Panc1 (cell line): Measurements from ENCODE around the gene TADA2B. TPM values are rescaled to one million over a fixed set of nuclear protein-coding genes. Genes with fewer than 3 reads are reported as not detected.

Experiments used
- ATAC-seq: fragments of 200-7000 bp; cut with Tn5 transposase; 2 replicates; pipeline ENCODE4 v1.9.1; 2020; ENCODE audit warnings: mild to moderate bottlenecking, moderate library complexity
- BruUV-seq: library from RNA; stranded (reverse); fragments of 400-500 nt; replicated peaks from 2 replicates; lab custom pipeline; 2021; lab: Mats Ljungman, UMichigan
- CTCF ChIA-PET: fragments of 300-600 bp; sonication (Branson Sonifier 250); formaldehyde crosslinking; loops from one replicate; lab custom pipeline; 2022; ENCODE audit warnings: antibody characterized with exemption; lab: Charles Lee
- POLR2A ChIA-PET: fragments of 300-600 bp; sonication (Branson Sonifier 250); formaldehyde crosslinking; loops from one replicate; lab custom pipeline; 2022; ENCODE audit warnings: antibody characterized with exemption; lab: Charles Lee
- DNase-seq: peaks from one replicate; pipeline ENCODE4 v3.0.0-alpha.2; 2010; ENCODE audit warnings: low read depth, low spot score
- H3K27ac ChIP-seq: 2 replicates; pipeline ENCODE4 v1.5.1; 2011; ENCODE audit warnings: mild to moderate bottlenecking, low read length, inconsistent platforms
- H3K27me3 ChIP-seq: fragments of 200-500 bp; sonication (Bioruptor generic); 2 replicates; pipeline ENCODE4 v1.6.0; 2014; ENCODE audit warnings: low read length, inconsistent platforms; ENCODE audit not compliant: control insufficient read depth, insufficient read depth
- H3K36me3 ChIP-seq: fragments of 200-500 bp; sonication (Bioruptor generic); 2 replicates; pipeline ENCODE4 v1.5.1; 2014; ENCODE audit warnings: inconsistent platforms, mild to moderate bottlenecking, low read length, moderate library complexity; ENCODE audit not compliant: control insufficient read depth, insufficient read depth
- H3K4me1 ChIP-seq: 2 replicates; pipeline ENCODE4 v1.5.1; 2011; ENCODE audit warnings: inconsistent platforms, mild to moderate bottlenecking, low read length, moderate library complexity; ENCODE audit not compliant: control insufficient read depth, insufficient read depth
- H3K4me3 ChIP-seq, 2 experiments: 2 replicates each; pipeline ENCODE4 v1.5.1; 2011 to 2012; ENCODE audit warnings: low read depth in 2 of 2, low read length in 2 of 2, mild to moderate bottlenecking in 2 of 2, inconsistent platforms in 1 of 2, moderate library complexity in 1 of 2
- H3K9me3 ChIP-seq: fragments of 200-500 bp; sonication (Bioruptor generic); 2 replicates; pipeline ENCODE4 v1.5.1; 2014; ENCODE audit warnings: low read depth, mild to moderate bottlenecking, inconsistent platforms, low read length, moderate library complexity; ENCODE audit not compliant: control insufficient read depth, insufficient read depth
- CTCF ChIP-seq: fragments of 450-650 bp; IDR thresholded peaks from 2 replicates; pipeline ENCODE4 v1.5.1; 2017; ENCODE audit warnings: mild to moderate bottlenecking
- POLR2AphosphoS5 ChIP-seq: IDR thresholded peaks from 2 replicates; pipeline ENCODE4 v1.6.1; 2012; ENCODE audit warnings: mild to moderate bottlenecking, low read depth, low read length, moderate library complexity
- SIN3A ChIP-seq: IDR thresholded peaks from 2 replicates; pipeline ENCODE4 v1.6.1; 2012; ENCODE audit warnings: low read depth, mild to moderate bottlenecking, low read length, moderate library complexity, borderline replicate concordance; ENCODE audit not compliant: insufficient read depth
- TCF7L2 ChIP-seq: IDR thresholded peaks from 2 replicates; pipeline ENCODE4 v1.6.1; 2011; ENCODE audit warnings: mild to moderate bottlenecking, low read depth, low read length, inconsistent platforms
- in situ Hi-C: cut with HindIII; loops from 2 replicates; pipeline ENCODE4 v1.10.0; 2016; ENCODE audit warnings: low sequenced_read_pairs, low pct_unique_long_range_greater_than_20kb
- intact Hi-C: fragments of 100-400 bp; cut with micrococcal nuclease; formaldehyde crosslinking; loops from one replicate; pipeline ENCODE4 v1.10.0; 2022; ENCODE audit not compliant: unreplicated experiment
- total RNA-seq: library from RNA; stranded (reverse); gene quantifications from one replicate; pipeline ENCODE4 v1.2.1, GENCODE V29; 2021; ENCODE audit not compliant: unreplicated experiment
- TF ChIP-seq, protein P1 (sequence below), 2 experiments: IDR thresholded peaks; 2 replicates each; pipeline ENCODE4 v1.6.1; 2011 to 2012; ENCODE audit warnings: low read depth in 2 of 2, control low read depth in 1 of 2, low read length in 1 of 2, mild to moderate bottlenecking in 1 of 2, moderate library complexity in 1 of 2; ENCODE audit not compliant: insufficient read depth in 1 of 2

The TADA2B gene
- total RNA-seq, 1 experiment from 2014 or later: 17.6 TPM

- H3K9me3 ChIP-seq: no peaks in the 10 kb centered on the region
- H3K36me3 ChIP-seq: no peaks in the 10 kb centered on the region
- no TSS peak for BruUV-seq
- CTCF ChIA-PET: no interaction called here
- H3K27ac ChIP-seq: no peak overlapping the region
- no peaks in the 10 kb centered on the region for H3K27me3 ChIP-seq
- TF ChIP-seq TCF7L2 (no peak), SIN3A (no peak), POLR2AphosphoS5 (no peak), CTCF (no peak)
- TF ChIP-seq, protein P1, sequence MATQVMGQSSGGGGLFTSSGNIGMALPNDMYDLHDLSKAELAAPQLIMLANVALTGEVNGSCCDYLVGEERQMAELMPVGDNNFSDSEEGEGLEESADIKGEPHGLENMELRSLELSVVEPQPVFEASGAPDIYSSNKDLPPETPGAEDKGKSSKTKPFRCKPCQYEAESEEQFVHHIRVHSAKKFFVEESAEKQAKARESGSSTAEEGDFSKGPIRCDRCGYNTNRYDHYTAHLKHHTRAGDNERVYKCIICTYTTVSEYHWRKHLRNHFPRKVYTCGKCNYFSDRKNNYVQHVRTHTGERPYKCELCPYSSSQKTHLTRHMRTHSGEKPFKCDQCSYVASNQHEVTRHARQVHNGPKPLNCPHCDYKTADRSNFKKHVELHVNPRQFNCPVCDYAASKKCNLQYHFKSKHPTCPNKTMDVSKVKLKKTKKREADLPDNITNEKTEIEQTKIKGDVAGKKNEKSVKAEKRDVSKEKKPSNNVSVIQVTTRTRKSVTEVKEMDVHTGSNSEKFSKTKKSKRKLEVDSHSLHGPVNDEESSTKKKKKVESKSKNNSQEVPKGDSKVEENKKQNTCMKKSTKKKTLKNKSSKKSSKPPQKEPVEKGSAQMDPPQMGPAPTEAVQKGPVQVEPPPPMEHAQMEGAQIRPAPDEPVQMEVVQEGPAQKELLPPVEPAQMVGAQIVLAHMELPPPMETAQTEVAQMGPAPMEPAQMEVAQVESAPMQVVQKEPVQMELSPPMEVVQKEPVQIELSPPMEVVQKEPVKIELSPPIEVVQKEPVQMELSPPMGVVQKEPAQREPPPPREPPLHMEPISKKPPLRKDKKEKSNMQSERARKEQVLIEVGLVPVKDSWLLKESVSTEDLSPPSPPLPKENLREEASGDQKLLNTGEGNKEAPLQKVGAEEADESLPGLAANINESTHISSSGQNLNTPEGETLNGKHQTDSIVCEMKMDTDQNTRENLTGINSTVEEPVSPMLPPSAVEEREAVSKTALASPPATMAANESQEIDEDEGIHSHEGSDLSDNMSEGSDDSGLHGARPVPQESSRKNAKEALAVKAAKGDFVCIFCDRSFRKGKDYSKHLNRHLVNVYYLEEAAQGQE (IDR thresholded peaks at IDR 0.05; ENCODE audit: insufficient read depth in 1 of 2, low read depth in 2 of 2, low read length in 1 of 2): no peak
- in situ Hi-C loops (no loop called here), intact Hi-C loops (no loop called here)
- no peak overlapping the region for H3K4me3 ChIP-seq
- POLR2A ChIA-PET: no interaction called here
- DNase-seq (no peak), ATAC-seq (no peak)
- H3K4me1 ChIP-seq: peaks cover 3% of the 10 kb centered on the region; the same call in 1 of the 2 replicates
Observed at GRCh38 chr4:7052923-7053715, 9.9 kb downstream of the TADA2B start.

- no peak overlapping the region for H3K27ac ChIP-seq
- POLR2A ChIA-PET: no interaction called here
- no peak overlapping the region for H3K4me3 ChIP-seq
- CTCF ChIA-PET: no interaction called here
- DNase-seq: no peak
- H3K4me1 ChIP-seq: peaks cover 3% of the 10 kb centered on the region; the same call in 1 of the 2 replicates
- no peak for ATAC-seq
- intact Hi-C loops: no loop called here
- no peaks in the 10 kb centered on the region for H3K9me3 ChIP-seq
- in situ Hi-C loops: no loop called here
- no peaks in the 10 kb centered on the region for H3K27me3 ChIP-seq
- TF ChIP-seq POLR2AphosphoS5 (no peak), SIN3A (no peak), TCF7L2 (no peak), CTCF (no peak)
- TF ChIP-seq, protein P1 (IDR thresholded peaks at IDR 0.05; ENCODE audit: insufficient read depth in 1 of 2, low read depth in 2 of 2, low read length in 1 of 2): no peak
- no TSS peak for BruUV-seq
- peaks cover under 1% of the 10 kb centered on the region; the same call in 1 of the 2 replicates for H3K36me3 ChIP-seq
Observed at GRCh38 chr4:7054106-7054880, 11.1 kb downstream of the TADA2B start.
